ENCODE measurements around the gene SLC27A4.

Gene SLC27A4

DNA sequence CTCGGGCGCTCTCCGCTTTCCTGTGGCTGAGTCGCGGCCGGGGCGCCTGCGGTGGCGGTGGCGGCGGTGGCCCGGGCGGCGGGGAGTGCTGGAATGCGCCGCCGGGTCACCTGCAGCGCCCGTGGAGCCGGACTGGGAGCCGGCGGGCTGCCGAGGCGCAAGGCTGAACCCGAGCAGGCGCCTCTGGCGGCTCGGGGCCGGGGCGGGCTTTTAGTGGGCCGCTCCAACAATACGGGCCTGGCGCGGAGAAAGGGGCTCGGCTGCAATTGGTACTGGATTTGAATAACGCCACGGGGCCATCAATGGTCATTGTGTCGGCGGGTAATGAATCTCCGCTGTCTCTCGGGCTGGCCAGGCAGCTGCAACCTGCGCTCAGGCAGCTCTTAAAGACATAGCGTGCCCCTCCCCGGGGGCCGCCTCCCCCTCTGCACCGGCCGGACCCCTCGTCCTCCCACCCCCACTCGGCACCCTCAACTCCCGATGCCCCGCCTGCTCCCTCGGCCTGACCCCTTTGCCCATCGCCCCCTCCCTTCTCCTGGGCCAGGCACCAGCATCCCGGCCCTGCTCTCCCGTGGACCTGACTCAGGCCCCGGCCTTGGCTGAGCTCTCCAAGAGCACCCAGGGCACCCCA lies 52.9 kb downstream of the SLC27A4 start:
- no peak for FAIRE-seq

DNA sequence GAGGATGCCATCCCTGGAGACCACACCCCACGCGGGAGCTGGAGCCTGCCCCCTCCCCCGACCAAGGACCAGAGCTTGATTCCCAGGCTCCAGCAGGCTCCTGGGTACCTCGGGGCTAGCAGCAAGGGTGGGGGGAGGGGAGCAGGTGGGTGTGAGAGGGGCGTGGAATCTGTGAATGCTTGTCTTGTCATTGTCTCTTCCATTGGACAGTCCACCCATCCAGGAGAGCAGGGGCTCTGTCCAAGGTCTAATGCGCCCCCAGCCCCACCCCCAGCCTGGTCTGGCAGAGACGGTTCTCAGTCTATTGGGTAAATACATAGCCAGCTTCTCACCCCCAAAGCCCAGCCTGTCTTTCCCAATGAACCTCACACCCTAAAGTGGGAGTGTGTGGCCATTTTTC lies 53.6 kb downstream of the SLC27A4 start:
- FAIRE-seq: no peak

DNA sequence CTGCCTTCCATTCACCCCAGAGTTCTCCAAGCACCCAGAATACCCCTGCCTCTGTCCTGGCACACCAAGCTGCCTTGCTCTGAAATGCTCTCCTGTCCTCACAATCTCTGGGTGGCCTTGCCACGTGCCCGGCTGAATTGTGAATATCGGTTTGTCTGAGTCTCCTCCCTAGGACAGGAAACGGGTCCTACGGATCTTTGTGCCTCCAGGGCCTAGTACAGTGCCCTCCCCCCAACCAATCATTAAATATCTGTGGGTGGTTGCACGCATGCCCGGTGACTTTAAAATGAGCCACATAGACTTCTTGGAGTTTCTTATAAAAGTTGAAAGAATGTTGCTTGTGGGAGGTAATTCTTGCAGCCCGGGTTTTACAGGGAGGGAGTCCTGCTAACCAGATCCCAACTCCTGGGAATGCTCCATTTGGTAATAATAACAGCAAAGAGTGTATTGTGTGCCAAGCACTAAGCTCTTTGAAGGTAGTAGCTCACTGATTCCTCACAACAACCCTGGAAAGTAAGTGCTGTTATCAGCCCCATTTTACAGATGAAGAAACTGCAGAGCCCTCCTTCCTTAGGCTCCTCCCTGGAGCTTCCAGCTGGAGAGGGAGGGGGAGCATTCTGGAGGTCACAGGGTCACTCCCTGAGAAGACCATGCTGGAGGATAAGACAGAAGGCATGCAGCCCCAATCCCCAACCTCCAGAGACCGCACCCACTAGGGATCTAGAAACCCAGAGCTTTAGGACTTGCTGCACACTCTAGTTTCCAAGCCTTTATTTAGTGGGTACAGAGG lies 54.2 kb downstream of the SLC27A4 start:
- FAIRE-seq: no peak

GRCh38 chr9:128396970-128397613 lies 56.8 kb downstream of the SLC27A4 start:
- FAIRE-seq: no peak

DNA sequence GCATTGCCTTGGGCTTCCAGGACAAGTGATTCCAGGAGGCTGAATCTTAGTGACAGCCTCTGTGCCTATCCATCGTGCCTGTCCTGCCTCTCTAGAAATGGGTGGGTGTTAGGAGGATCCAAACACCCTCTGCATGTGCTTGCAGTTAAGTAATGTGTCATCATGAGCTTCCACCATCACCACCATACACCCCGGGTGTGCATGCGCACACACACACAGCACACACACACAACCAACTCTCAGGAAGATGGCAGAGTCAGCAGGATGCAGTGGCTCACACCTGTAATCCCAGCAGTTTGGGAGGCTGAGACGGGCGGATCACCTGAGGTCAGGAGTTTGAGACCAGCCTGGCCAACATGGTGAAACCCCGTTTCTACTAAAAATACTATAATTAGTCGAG lies 57.5 kb downstream of the SLC27A4 start:
- FAIRE-seq: no peak

DNA sequence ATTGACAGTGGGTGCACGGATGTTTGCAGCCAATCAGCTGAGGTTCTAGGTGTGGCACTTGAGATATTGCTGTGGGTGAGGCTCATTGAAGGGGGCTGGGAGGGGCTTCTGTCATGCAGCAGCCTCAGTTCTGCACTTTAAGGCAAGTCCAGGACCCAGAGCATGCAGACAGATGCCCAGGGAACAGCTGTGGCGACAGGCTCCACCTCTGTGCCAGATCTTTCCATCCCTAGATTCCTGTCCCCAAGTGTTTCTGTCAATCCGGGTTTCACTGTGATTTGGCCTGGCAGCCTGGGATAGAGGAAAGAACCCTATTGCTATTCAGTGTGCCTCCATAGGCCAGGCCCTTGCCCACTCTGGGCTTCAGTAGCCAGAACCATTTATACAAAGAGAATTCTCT lies 59.5 kb downstream of the SLC27A4 start:
- no peak for FAIRE-seq

GRCh38 chr9:128404560-128404959 lies 64.2 kb downstream of the SLC27A4 start:
- no peak for FAIRE-seq

GRCh38 chr9:128405077-128405779 lies 64.9 kb downstream of the SLC27A4 start:
- FAIRE-seq: no peak

GRCh38 chr9:128405780-128406171 lies 65.4 kb downstream of the SLC27A4 start:
- FAIRE-seq: no peak

GRCh38 chr9:128406848-128407391 lies 66.6 kb downstream of the SLC27A4 start:
- no peak for FAIRE-seq

- FAIRE-seq: no peak
Measured at GRCh38 chr9:128408963-128409431, 68.7 kb downstream of the SLC27A4 start.

DNA sequence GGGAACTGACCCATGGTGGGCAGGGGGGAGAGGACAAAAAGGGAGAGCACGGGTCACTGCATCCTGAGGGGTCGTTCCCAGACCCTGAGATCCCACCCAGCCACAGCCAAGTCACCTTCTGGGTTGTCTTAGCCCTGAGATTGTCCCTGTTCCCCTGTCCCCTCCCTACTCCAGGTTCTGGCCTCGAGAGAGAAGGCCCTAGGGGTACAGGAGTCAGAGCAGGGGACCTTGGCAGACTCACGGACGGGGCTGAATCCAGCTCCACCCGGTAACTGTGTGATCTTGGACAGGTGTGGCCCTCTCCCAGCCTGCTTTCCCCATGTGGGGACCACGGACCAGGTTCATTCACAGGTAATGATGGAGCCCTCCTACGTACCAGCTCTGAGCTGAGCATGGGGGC lies 69.1 kb downstream of the SLC27A4 start:
- no peak for FAIRE-seq

DNA sequence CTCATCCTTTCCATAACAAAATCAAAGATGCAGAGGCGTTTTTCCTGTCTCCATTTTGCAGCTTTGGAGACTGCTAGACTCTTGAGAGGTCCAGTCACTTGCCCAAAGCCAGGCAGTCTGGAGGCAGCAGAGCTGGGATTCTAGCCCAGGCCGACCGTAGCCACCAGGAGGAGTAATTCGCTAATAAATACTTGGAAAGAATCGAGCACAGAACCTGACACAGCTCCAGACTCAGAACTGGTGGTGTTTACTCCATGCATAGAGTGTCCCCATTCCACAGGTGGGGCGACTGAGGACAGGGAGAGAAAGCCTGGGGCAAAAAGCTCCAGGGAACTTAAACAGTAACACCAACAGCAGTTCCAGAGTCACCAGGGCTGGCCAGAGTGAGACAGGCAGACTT lies 69.7 kb downstream of the SLC27A4 start:
- no peak for FAIRE-seq

Data from islet of Langerhans (tissue), 1 donor.